GM23338 (cell line): ENCODE measurements around the gene C15orf61. TPM values are rescaled to one million over a fixed set of nuclear protein-coding genes. Genes with fewer than 3 reads are reported as not detected.

Source experiments
- ATAC-seq: fragments of 200-7000 bp; cut with Tn5 transposase; 3 replicates; pipeline ENCODE4 v1.9.1; 2020
- DNase-seq: peaks from one replicate; pipeline ENCODE4 v3.0.0-alpha.2; 2015; ENCODE audit warnings: low spot score
- H2AFZ ChIP-seq: fragments of 200-600 bp; sonication (generic); 2 replicates; pipeline ENCODE4 v1.8.0; 2016; ENCODE audit warnings: antibody characterized with exemption, mild to moderate bottlenecking, moderate library complexity
- H3F3A ChIP-seq: fragments of 200-600 bp; sonication (generic); replicated peaks from 2 replicates; pipeline ENCODE4 v1.8.0; 2017; ENCODE audit warnings: antibody characterized with exemption, mixed run types, low read depth
- H3K27ac ChIP-seq: fragments of 200-600 bp; sonication (generic); 2 replicates; pipeline ENCODE4 v1.6.1; 2016; ENCODE audit warnings: low read depth
- H3K27me3 ChIP-seq: fragments of 200-600 bp; sonication (generic); 2 replicates; pipeline ENCODE4 v1.8.0; 2016; ENCODE audit warnings: mild to moderate bottlenecking, mixed run types, moderate library complexity; ENCODE audit not compliant: insufficient read depth
- H3K36me3 ChIP-seq: fragments of 200-600 bp; sonication (generic); 2 replicates; pipeline ENCODE4 v1.8.0; 2016; ENCODE audit warnings: mild to moderate bottlenecking; ENCODE audit not compliant: insufficient read depth
- H3K4me1 ChIP-seq: fragments of 200-600 bp; sonication (generic); 2 replicates; pipeline ENCODE4 v1.8.0; 2016; ENCODE audit warnings: mild to moderate bottlenecking, moderate library complexity; ENCODE audit not compliant: insufficient read depth
- H3K4me2 ChIP-seq: fragments of 200-600 bp; sonication (generic); 2 replicates; pipeline ENCODE4 v1.7.1; 2017; ENCODE audit warnings: mixed run types
- H3K4me3 ChIP-seq: fragments of 200-600 bp; sonication (generic); 2 replicates; pipeline ENCODE4 v1.6.1; 2016; ENCODE audit warnings: mixed run types
- H3K79me2 ChIP-seq: fragments of 200-600 bp; sonication (generic); replicated peaks from 2 replicates; pipeline ENCODE4 v1.8.0; 2017; ENCODE audit warnings: mild to moderate bottlenecking; ENCODE audit not compliant: insufficient read depth
- H3K9me2 ChIP-seq: fragments of 200-600 bp; sonication (generic); 2 replicates; pipeline ENCODE4 v1.8.0; 2017; ENCODE audit not compliant: insufficient read depth
- H4K20me1 ChIP-seq: fragments of 200-600 bp; sonication (generic); replicated peaks from 2 replicates; pipeline ENCODE4 v1.8.0; 2017; ENCODE audit warnings: mild to moderate bottlenecking; ENCODE audit not compliant: insufficient read depth
- H3K27ac Mint-ChIP-seq: 2 replicates; pipeline ENCODE4 v1.8.0; 2020; ENCODE audit warnings: inconsistent platforms, mild to moderate bottlenecking, moderate library complexity, mixed read lengths
- H3K27me3 Mint-ChIP-seq: 3 replicates; pipeline ENCODE4 v1.8.0; 2022; ENCODE audit warnings: low read depth, mild to moderate bottlenecking, moderate library complexity, mixed read lengths, inconsistent platforms; ENCODE audit not compliant: insufficient read depth, poor library complexity
- H3K36me3 Mint-ChIP-seq: 3 replicates; pipeline ENCODE4 v1.8.0; 2021; ENCODE audit warnings: low read depth, mild to moderate bottlenecking, inconsistent platforms, moderate library complexity, mixed read lengths
- H3K4me1 Mint-ChIP-seq: 3 replicates; pipeline ENCODE4 v1.8.0; 2020; ENCODE audit warnings: mild to moderate bottlenecking, inconsistent platforms, mixed read lengths
- H3K4me3 Mint-ChIP-seq: 3 replicates; pipeline ENCODE4 v1.8.0; 2021; ENCODE audit warnings: moderate library complexity, mild to moderate bottlenecking, inconsistent platforms, mixed read lengths
- H3K9me3 Mint-ChIP-seq: 3 replicates; pipeline ENCODE4 v1.8.0; 2020; ENCODE audit warnings: moderate library complexity, mild to moderate bottlenecking, inconsistent platforms, mixed read lengths
- CREB1 ChIP-seq: fragments of 250-450 bp; sonication (Bioruptor Pico); IDR thresholded peaks from 2 replicates; pipeline ENCODE4 v1.5.0; 2020; ENCODE audit warnings: low read depth, mild to moderate bottlenecking, moderate library complexity
- EZH2 ChIP-seq: fragments of 200-600 bp; sonication (generic); IDR thresholded peaks from one replicate; pipeline ENCODE4 v1.8.0; 2017; ENCODE audit warnings: antibody characterized with exemption, mild to moderate bottlenecking, low read depth; ENCODE audit not compliant: unreplicated experiment
- EZH2phosphoT487 ChIP-seq: fragments of 200-600 bp; sonication (generic); IDR thresholded peaks from one replicate; pipeline ENCODE4 v1.8.1; 2018; ENCODE audit warnings: antibody characterized with exemption; ENCODE audit not compliant: unreplicated experiment
- JUNB ChIP-seq: IDR thresholded peaks from one replicate; pipeline ENCODE4 v1.6.1; 2016; ENCODE audit warnings: antibody characterized with exemption; ENCODE audit not compliant: unreplicated experiment
- NANOG ChIP-seq: IDR thresholded peaks from 2 replicates; pipeline ENCODE4 v1.6.1; 2016; ENCODE audit warnings: antibody characterized with exemption, borderline replicate concordance
- POLR2AphosphoS5 ChIP-seq: IDR thresholded peaks from 2 replicates; pipeline ENCODE4 v1.6.1; 2016; ENCODE audit warnings: antibody characterized with exemption, low read depth
- STAT1 ChIP-seq: IDR thresholded peaks from one replicate; pipeline ENCODE4 v1.6.1; 2016; ENCODE audit warnings: antibody characterized with exemption; ENCODE audit not compliant: unreplicated experiment
- ZNF114 ChIP-seq: fragments of 250-450 bp; sonication (Bioruptor Pico); IDR thresholded peaks from 2 replicates; pipeline ENCODE4 v1.5.0; 2020; ENCODE audit warnings: mild to moderate bottlenecking, moderate library complexity
- ZNF331 ChIP-seq: fragments of 250-450 bp; sonication (Bioruptor Pico); IDR thresholded peaks from 2 replicates; pipeline ENCODE4 v1.5.0; 2020; ENCODE audit warnings: low read depth, mild to moderate bottlenecking, moderate library complexity
- long read RNA-seq: library from polyadenylated mRNA; unstranded; transcript quantifications from one replicate; pipeline ENCODE4 v2.0.0, GENCODE V29; 2020; ENCODE audit not compliant: unreplicated experiment
- polyA plus RNA-seq: library from polyadenylated mRNA; unstranded; fragments of >200 nt; fragmentation: Nextera tagmentation; extraction: Ambion mirVana; gene quantifications from 2 replicates; pipeline ENCODE4 v1.2.1, GENCODE V29; 2016
- total RNA-seq: library from RNA; depleted of rRNA; stranded (reverse); fragments of >200 nt; shearing (Covaris generic); gene quantifications from 2 replicates; pipeline ENCODE4 v1.2.3, GENCODE V29; 2014; rRNA removed
- TF ChIP-seq, protein P1 (sequence below): fragments of 250-450 bp; sonication (Bioruptor Pico); IDR thresholded peaks from 2 replicates; pipeline ENCODE4 v1.5.0; 2020; ENCODE audit warnings: mild to moderate bottlenecking, moderate library complexity
- TF ChIP-seq, protein P2 (sequence below), 2 experiments: fragments of 200-600 bp in 1 of 2; sonication (generic) in 1 of 2; conservative IDR thresholded peaks; 2 replicates each; pipeline versions ENCODE4 v1.5.1 to v1.6.1; 2016 to 2017; ENCODE audit warnings: antibody characterized with exemption in 2 of 2, low read depth in 2 of 2, mild to moderate bottlenecking in 2 of 2, moderate library complexity in 1 of 2
- TF ChIP-seq, protein P3 (sequence below): IDR thresholded peaks from one replicate; pipeline ENCODE4 v1.6.1; 2018; ENCODE audit warnings: antibody characterized with exemption; ENCODE audit not compliant: unreplicated experiment
- TF ChIP-seq, protein P4 (sequence below): IDR thresholded peaks from 2 replicates; pipeline ENCODE4 v1.6.1; 2016; ENCODE audit warnings: antibody characterized with exemption

Gene C15orf61
- total RNA-seq: 1.8 and 2.8 TPM in 2 replicates
- 5.9 and 7.8 TPM in 2 replicates for polyA plus RNA-seq
- long read RNA-seq, full-length matches to known transcripts: 9 of 9 reads
- long read RNA-seq, partial matches to known transcripts: 0 of 9 reads
- long read RNA-seq, other reads (novel, unspliced or antisense): 0 of 9 reads

DNA sequence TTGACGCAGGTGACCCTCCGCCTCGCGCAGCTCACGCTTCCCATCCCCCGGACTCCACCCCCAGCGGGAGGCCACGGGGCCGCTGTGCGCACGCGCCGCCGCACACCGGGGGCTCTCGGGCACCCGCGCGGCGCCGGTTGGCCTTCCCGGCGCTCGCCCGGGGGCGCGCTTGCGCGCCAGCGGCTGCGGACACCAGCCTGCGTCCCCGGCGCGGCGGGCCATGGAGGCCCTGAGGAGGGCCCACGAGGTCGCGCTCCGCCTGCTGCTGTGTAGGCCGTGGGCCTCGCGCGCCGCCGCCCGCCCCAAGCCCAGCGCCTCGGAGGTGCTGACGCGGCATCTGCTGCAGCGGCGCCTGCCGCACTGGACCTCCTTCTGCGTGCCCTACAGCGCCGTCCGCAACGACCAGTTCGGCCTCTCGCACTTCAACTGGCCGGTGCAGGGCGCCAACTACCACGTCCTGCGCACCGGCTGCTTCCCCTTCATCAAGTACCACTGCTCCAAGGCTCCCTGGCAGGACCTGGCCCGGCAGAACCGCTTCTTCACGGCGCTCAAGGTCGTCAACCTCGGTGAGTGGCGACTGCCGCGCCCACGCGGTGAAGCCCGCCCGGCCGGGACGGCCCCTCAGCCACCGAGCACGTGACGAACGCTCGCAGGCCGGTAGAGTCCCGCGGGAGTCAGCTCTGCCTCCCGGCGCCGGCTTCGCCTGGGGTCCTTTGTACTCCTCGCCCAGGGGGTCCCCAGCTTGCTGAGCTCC is at the start of gene C15orf61:
TSS of gene C15orf61 (plus strand) at position 103 of the 754 bp plus-strand sequence. CDS start at position 221, 118 bp downstream.
- H3F3A ChIP-seq: peaks cover 14% of the 10 kb centered on the region; the same call in 1 of the 2 replicates
- H3K27me3 ChIP-seq: peaks cover 30% of the 10 kb centered on the region
- no peaks in the 10 kb centered on the region for H3K36me3 ChIP-seq
- DNase-seq (peak; percentile 84), ATAC-seq (peak; percentile 88)
- H3K9me3 Mint-ChIP-seq: no peaks in the 10 kb centered on the region
- H3K9me2 ChIP-seq: no peaks in the 10 kb centered on the region
- peaks cover 6% of the 10 kb centered on the region for H4K20me1 ChIP-seq
- peaks cover 22% of the 10 kb centered on the region for H3K4me1 ChIP-seq
- H3K4me1 Mint-ChIP-seq: peaks cover 20% of the 10 kb centered on the region; the same call in 2 of the 3 replicates
- H3K4me3 Mint-ChIP-seq: peak within 1 kb of the TSS; percentile 87
- H3K4me3 ChIP-seq: peak within 1 kb of the TSS; percentile 76
- no peak within 1 kb of the TSS for H3K27ac ChIP-seq
- H3K27ac Mint-ChIP-seq: no peak within 1 kb of the TSS
- peak; percentile 71 for TF ChIP-seq POLR2AphosphoS5
- no peak for TF ChIP-seq ZNF331 (CRISPR knock-in tag)
- no peak for TF ChIP-seq STAT1
- TF ChIP-seq, protein P1, sequence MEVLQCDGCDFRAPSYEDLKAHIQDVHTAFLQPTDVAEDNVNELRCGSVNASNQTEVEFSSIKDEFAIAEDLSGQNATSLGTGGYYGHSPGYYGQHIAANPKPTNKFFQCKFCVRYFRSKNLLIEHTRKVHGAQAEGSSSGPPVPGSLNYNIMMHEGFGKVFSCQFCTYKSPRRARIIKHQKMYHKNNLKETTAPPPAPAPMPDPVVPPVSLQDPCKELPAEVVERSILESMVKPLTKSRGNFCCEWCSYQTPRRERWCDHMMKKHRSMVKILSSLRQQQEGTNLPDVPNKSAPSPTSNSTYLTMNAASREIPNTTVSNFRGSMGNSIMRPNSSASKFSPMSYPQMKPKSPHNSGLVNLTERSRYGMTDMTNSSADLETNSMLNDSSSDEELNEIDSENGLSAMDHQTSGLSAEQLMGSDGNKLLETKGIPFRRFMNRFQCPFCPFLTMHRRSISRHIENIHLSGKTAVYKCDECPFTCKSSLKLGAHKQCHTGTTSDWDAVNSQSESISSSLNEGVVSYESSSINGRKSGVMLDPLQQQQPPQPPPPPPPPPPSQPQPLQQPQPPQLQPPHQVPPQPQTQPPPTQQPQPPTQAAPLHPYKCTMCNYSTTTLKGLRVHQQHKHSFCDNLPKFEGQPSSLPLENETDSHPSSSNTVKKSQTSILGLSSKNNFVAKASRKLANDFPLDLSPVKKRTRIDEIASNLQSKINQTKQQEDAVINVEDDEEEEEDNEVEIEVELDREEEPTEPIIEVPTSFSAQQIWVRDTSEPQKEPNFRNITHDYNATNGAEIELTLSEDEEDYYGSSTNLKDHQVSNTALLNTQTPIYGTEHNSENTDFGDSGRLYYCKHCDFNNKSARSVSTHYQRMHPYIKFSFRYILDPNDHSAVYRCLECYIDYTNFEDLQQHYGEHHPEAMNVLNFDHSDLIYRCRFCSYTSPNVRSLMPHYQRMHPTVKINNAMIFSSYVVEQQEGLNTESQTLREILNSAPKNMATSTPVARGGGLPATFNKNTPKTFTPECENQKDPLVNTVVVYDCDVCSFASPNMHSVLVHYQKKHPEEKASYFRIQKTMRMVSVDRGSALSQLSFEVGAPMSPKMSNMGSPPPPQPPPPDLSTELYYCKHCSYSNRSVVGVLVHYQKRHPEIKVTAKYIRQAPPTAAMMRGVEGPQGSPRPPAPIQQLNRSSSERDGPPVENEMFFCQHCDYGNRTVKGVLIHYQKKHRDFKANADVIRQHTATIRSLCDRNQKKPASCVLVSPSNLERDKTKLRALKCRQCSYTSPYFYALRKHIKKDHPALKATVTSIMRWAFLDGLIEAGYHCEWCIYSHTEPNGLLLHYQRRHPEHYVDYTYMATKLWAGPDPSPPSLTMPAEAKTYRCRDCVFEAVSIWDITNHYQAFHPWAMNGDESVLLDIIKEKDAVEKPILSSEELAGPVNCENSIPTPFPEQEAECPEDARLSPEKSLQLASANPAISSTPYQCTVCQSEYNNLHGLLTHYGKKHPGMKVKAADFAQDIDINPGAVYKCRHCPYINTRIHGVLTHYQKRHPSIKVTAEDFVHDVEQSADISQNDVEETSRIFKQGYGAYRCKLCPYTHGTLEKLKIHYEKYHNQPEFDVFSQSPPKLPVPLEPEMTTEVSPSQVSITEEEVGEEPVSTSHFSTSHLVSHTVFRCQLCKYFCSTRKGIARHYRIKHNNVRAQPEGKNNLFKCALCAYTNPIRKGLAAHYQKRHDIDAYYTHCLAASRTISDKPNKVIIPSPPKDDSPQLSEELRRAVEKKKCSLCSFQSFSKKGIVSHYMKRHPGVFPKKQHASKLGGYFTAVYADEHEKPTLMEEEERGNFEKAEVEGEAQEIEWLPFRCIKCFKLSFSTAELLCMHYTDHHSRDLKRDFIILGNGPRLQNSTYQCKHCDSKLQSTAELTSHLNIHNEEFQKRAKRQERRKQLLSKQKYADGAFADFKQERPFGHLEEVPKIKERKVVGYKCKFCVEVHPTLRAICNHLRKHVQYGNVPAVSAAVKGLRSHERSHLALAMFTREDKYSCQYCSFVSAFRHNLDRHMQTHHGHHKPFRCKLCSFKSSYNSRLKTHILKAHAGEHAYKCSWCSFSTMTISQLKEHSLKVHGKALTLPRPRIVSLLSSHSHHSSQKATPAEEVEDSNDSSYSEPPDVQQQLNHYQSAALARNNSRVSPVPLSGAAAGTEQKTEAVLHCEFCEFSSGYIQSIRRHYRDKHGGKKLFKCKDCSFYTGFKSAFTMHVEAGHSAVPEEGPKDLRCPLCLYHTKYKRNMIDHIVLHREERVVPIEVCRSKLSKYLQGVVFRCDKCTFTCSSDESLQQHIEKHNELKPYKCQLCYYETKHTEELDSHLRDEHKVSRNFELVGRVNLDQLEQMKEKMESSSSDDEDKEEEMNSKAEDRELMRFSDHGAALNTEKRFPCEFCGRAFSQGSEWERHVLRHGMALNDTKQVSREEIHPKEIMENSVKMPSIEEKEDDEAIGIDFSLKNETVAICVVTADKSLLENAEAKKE (CRISPR knock-in tag): no peak
- TF ChIP-seq NANOG: no peak
- no peak for TF ChIP-seq EZH2
- TF ChIP-seq EZH2phosphoT487: no peak
- TF ChIP-seq CREB1 (CRISPR knock-in tag): no peak; the same call in 1 of the 2 replicates
- TF ChIP-seq, protein P2, sequence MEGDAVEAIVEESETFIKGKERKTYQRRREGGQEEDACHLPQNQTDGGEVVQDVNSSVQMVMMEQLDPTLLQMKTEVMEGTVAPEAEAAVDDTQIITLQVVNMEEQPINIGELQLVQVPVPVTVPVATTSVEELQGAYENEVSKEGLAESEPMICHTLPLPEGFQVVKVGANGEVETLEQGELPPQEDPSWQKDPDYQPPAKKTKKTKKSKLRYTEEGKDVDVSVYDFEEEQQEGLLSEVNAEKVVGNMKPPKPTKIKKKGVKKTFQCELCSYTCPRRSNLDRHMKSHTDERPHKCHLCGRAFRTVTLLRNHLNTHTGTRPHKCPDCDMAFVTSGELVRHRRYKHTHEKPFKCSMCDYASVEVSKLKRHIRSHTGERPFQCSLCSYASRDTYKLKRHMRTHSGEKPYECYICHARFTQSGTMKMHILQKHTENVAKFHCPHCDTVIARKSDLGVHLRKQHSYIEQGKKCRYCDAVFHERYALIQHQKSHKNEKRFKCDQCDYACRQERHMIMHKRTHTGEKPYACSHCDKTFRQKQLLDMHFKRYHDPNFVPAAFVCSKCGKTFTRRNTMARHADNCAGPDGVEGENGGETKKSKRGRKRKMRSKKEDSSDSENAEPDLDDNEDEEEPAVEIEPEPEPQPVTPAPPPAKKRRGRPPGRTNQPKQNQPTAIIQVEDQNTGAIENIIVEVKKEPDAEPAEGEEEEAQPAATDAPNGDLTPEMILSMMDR (conservative IDR thresholded peaks at IDR 0.05; ENCODE audit: low read depth in 2 of 2): peak in 1 of 2 experiments; percentile 31; a peak in 1 of 4 replicates
- TF ChIP-seq, protein P3, sequence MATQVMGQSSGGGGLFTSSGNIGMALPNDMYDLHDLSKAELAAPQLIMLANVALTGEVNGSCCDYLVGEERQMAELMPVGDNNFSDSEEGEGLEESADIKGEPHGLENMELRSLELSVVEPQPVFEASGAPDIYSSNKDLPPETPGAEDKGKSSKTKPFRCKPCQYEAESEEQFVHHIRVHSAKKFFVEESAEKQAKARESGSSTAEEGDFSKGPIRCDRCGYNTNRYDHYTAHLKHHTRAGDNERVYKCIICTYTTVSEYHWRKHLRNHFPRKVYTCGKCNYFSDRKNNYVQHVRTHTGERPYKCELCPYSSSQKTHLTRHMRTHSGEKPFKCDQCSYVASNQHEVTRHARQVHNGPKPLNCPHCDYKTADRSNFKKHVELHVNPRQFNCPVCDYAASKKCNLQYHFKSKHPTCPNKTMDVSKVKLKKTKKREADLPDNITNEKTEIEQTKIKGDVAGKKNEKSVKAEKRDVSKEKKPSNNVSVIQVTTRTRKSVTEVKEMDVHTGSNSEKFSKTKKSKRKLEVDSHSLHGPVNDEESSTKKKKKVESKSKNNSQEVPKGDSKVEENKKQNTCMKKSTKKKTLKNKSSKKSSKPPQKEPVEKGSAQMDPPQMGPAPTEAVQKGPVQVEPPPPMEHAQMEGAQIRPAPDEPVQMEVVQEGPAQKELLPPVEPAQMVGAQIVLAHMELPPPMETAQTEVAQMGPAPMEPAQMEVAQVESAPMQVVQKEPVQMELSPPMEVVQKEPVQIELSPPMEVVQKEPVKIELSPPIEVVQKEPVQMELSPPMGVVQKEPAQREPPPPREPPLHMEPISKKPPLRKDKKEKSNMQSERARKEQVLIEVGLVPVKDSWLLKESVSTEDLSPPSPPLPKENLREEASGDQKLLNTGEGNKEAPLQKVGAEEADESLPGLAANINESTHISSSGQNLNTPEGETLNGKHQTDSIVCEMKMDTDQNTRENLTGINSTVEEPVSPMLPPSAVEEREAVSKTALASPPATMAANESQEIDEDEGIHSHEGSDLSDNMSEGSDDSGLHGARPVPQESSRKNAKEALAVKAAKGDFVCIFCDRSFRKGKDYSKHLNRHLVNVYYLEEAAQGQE: no peak
- TF ChIP-seq ZNF114: no peak
- TF ChIP-seq, protein P4, sequence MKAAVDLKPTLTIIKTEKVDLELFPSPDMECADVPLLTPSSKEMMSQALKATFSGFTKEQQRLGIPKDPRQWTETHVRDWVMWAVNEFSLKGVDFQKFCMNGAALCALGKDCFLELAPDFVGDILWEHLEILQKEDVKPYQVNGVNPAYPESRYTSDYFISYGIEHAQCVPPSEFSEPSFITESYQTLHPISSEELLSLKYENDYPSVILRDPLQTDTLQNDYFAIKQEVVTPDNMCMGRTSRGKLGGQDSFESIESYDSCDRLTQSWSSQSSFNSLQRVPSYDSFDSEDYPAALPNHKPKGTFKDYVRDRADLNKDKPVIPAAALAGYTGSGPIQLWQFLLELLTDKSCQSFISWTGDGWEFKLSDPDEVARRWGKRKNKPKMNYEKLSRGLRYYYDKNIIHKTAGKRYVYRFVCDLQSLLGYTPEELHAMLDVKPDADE: no peak
- TF ChIP-seq JUNB: no peak
- H3K4me2 ChIP-seq: peak within 1 kb of the TSS; percentile 91
- H3K36me3 Mint-ChIP-seq: no peaks in the 10 kb centered on the region
- peaks cover 8% of the 10 kb centered on the region for H3K79me2 ChIP-seq
- H2AFZ ChIP-seq: peak within 1 kb of the TSS; percentile 99
- peaks cover 9% of the 10 kb centered on the region for H3K27me3 Mint-ChIP-seq
